Calu3 (cell line): ENCODE measurements around the gene MAP2. TPM values are rescaled to one million over a fixed set of nuclear protein-coding genes. Genes with fewer than 3 reads are reported as not detected.

ENCODE experiments used
- BruUV-seq: library from RNA; stranded (reverse); fragments of 400-500 nt; replicated peaks from 2 replicates; lab custom pipeline; 2021; lab: Mats Ljungman, UMichigan
- CTCF ChIA-PET: fragments of 300-600 bp; sonication (Branson Sonifier 250); formaldehyde crosslinking; loops from one replicate; lab custom pipeline; 2022; ENCODE audit warnings: antibody characterized with exemption; lab: Charles Lee
- DNase-seq: peaks from one replicate; pipeline ENCODE4 v3.0.0; 2022
- H3K27ac Mint-ChIP-seq: one replicate; pipeline ENCODE4 v1.8.0; 2022; ENCODE audit warnings: mixed read lengths; ENCODE audit not compliant: unreplicated experiment
- H3K27me3 Mint-ChIP-seq: one replicate; pipeline ENCODE4 v1.8.0; 2022; ENCODE audit warnings: mixed read lengths; ENCODE audit not compliant: unreplicated experiment
- H3K36me3 Mint-ChIP-seq: one replicate; pipeline ENCODE4 v1.8.0; 2022; ENCODE audit warnings: mild to moderate bottlenecking, moderate library complexity, mixed read lengths; ENCODE audit not compliant: insufficient read depth, unreplicated experiment
- H3K4me1 Mint-ChIP-seq: one replicate; pipeline ENCODE4 v1.8.0; 2022; ENCODE audit warnings: mild to moderate bottlenecking, low read depth, mixed read lengths; ENCODE audit not compliant: unreplicated experiment
- H3K4me3 Mint-ChIP-seq: one replicate; pipeline ENCODE4 v1.8.0; 2022; ENCODE audit warnings: mild to moderate bottlenecking, low read depth, moderate library complexity, mixed read lengths; ENCODE audit not compliant: unreplicated experiment
- H3K9me3 Mint-ChIP-seq: one replicate; pipeline ENCODE4 v1.8.0; 2022; ENCODE audit warnings: low read depth, mixed read lengths; ENCODE audit not compliant: unreplicated experiment
- intact Hi-C: fragments of 100-400 bp; cut with micrococcal nuclease; formaldehyde crosslinking; loops from one replicate; pipeline ENCODE4 v1.10.0; 2022; ENCODE audit not compliant: unreplicated experiment
- total RNA-seq: library from RNA; stranded (reverse); gene quantifications from 2 replicates; pipeline ENCODE4 v1.2.3, GENCODE V29; 2022
- TF ChIP-seq, protein P1 (sequence below): fragments of 200-600 bp; IDR thresholded peaks from one replicate; pipeline ENCODE4 v1.8.0; 2022; ENCODE audit warnings: antibody characterized with exemption; ENCODE audit not compliant: unreplicated experiment

Gene MAP2
- total RNA-seq, 1 experiment from 2014 or later: 11.2 TPM

DNA sequence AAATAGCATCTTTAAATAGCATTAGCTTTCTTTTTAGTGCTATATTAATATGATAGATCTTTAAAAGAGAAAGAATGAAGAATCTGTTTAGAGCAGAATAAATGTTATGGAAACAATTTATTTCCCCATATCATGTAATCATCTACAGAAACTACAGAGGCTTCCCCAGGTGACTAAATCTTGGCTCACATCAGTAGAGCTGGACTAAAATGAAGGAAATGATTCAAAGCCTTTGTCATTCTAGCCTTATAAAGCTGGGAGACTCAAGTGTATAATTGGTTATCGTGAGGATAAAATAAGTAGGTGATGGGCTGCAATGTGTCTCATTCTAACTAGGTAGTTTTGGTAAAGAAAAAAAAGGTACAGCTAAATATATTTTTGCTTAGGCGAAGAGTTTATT is 264.5 kb downstream of the MAP2 start:
- H3K4me1 Mint-ChIP-seq: no peaks in the 10 kb centered on the region
- no peak overlapping the region for H3K4me3 Mint-ChIP-seq
- intact Hi-C loops: no loop called here
- TF ChIP-seq, protein P1, sequence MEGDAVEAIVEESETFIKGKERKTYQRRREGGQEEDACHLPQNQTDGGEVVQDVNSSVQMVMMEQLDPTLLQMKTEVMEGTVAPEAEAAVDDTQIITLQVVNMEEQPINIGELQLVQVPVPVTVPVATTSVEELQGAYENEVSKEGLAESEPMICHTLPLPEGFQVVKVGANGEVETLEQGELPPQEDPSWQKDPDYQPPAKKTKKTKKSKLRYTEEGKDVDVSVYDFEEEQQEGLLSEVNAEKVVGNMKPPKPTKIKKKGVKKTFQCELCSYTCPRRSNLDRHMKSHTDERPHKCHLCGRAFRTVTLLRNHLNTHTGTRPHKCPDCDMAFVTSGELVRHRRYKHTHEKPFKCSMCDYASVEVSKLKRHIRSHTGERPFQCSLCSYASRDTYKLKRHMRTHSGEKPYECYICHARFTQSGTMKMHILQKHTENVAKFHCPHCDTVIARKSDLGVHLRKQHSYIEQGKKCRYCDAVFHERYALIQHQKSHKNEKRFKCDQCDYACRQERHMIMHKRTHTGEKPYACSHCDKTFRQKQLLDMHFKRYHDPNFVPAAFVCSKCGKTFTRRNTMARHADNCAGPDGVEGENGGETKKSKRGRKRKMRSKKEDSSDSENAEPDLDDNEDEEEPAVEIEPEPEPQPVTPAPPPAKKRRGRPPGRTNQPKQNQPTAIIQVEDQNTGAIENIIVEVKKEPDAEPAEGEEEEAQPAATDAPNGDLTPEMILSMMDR: no peak
- no peaks in the 10 kb centered on the region for H3K9me3 Mint-ChIP-seq
- H3K36me3 Mint-ChIP-seq: no peaks in the 10 kb centered on the region
- DNase-seq: no peak
- H3K27ac Mint-ChIP-seq: no peak overlapping the region
- no TSS peak for BruUV-seq
- no peaks in the 10 kb centered on the region for H3K27me3 Mint-ChIP-seq
- CTCF ChIA-PET: no interaction called here

- intact Hi-C loops: no loop called here
Measured at GRCh38 chr2:209690029-209690754, 266.3 kb downstream of the MAP2 start.

GRCh38 chr2:209694748-209695147 is 270.9 kb downstream of the MAP2 start:
- no peak overlapping the region for H3K27ac Mint-ChIP-seq
- CTCF ChIA-PET: no interaction called here
- H3K4me3 Mint-ChIP-seq: no peak overlapping the region
- H3K9me3 Mint-ChIP-seq: peaks cover 7% of the 10 kb centered on the region
- no peaks in the 10 kb centered on the region for H3K4me1 Mint-ChIP-seq
- TF ChIP-seq, protein P1: no peak
- no TSS peak for BruUV-seq
- no peak for DNase-seq
- H3K27me3 Mint-ChIP-seq: peaks cover 18% of the 10 kb centered on the region
- no peaks in the 10 kb centered on the region for H3K36me3 Mint-ChIP-seq
- intact Hi-C loops: no loop called here

More at GRCh38 chr2:209690029-209690754, 266.3 kb downstream of the MAP2 start:
- DNase-seq: no peak
- TF ChIP-seq, protein P1: no peak
- H3K9me3 Mint-ChIP-seq: peaks cover 6% of the 10 kb centered on the region
- peaks cover 7% of the 10 kb centered on the region for H3K27me3 Mint-ChIP-seq
- H3K36me3 Mint-ChIP-seq: no peaks in the 10 kb centered on the region
- H3K27ac Mint-ChIP-seq: no peak overlapping the region
- H3K4me3 Mint-ChIP-seq: no peak overlapping the region
- no TSS peak for BruUV-seq
- CTCF ChIA-PET: no interaction called here
- no peaks in the 10 kb centered on the region for H3K4me1 Mint-ChIP-seq

GRCh38 chr2:209696836-209697711 is 273.2 kb downstream of the MAP2 start:
- no peak overlapping the region for H3K4me3 Mint-ChIP-seq
- peaks cover 18% of the 10 kb centered on the region for H3K27me3 Mint-ChIP-seq

More at GRCh38 chr2:209696836-209697711, 273.2 kb downstream of the MAP2 start:
- no TSS peak for BruUV-seq
- intact Hi-C loops: no loop called here
- no peak overlapping the region for H3K27ac Mint-ChIP-seq
- CTCF ChIA-PET: no interaction called here
- no peak for DNase-seq
- no peaks in the 10 kb centered on the region for H3K36me3 Mint-ChIP-seq
- H3K9me3 Mint-ChIP-seq: peaks cover 7% of the 10 kb centered on the region
- TF ChIP-seq, protein P1: no peak
- H3K4me1 Mint-ChIP-seq: no peaks in the 10 kb centered on the region
